NCI-H748 treated with DMSO at 0.1 percent for 48 hours (cell line): Measurements from ENCODE around the gene HOXB1.

Source experiments
- DNase-seq: peaks from one replicate; lab custom pipeline; 2025; lab: John Stamatoyannopoulos, UW

The HOXB1 gene

GRCh38 chr17:48530887-48531272 is at the start of gene HOXB1:
HOXB1 (minus strand) TSS chr17:48531011; CDS start chr17:48530904, 107 bp downstream.
- DNase-seq, result no peak

GRCh38 chr17:48579760-48580554 is 49.1 kb upstream of the HOXB1 start:
- DNase-seq, result no peak

GRCh38 chr17:48579471-48579759 is 48.6 kb upstream of the HOXB1 start:
- DNase-seq, result no peak

GRCh38 chr17:48578616-48579470 is 48.0 kb upstream of the HOXB1 start:
- no peak for DNase-seq

GRCh38 chr17:48577946-48578615 is 47.3 kb upstream of the HOXB1 start, which contains the start of gene HOXB4:
HOXB4 (minus strand) TSS chr17:48578350; CDS start chr17:48578319, 31 bp downstream.
- DNase-seq, result peak; percentile 65

- no peak for DNase-seq
These were observed 46.6 kb upstream of the HOXB1 start for GRCh38 chr17:48577330-48577945.

- no peak for DNase-seq
These were observed 45.9 kb upstream of the HOXB1 start for GRCh38 chr17:48576479-48577309.

GRCh38 chr17:48575673-48576478 is 45.1 kb upstream of the HOXB1 start:
- DNase-seq, result no peak

GRCh38 chr17:48575066-48575582 is 44.3 kb upstream of the HOXB1 start:
- no peak for DNase-seq

- no peak for DNase-seq
These were observed 43.8 kb upstream of the HOXB1 start for GRCh38 chr17:48574505-48575065.

GRCh38 chr17:48571826-48572417 is 41.1 kb upstream of the HOXB1 start:
- no peak for DNase-seq

GRCh38 chr17:48571024-48571818 is 40.4 kb upstream of the HOXB1 start:
- no peak for DNase-seq

- DNase-seq, result no peak
These were observed 39.7 kb upstream of the HOXB1 start for GRCh38 chr17:48570325-48571023.

- no peak for DNase-seq
These were observed 39.0 kb upstream of the HOXB1 start for GRCh38 chr17:48569674-48570324.

- no peak for DNase-seq
These were observed 38.4 kb upstream of the HOXB1 start for GRCh38 chr17:48569240-48569582.

- DNase-seq, result no peak
These were observed 37.9 kb upstream of the HOXB1 start for GRCh38 chr17:48568499-48569239.
